Stimulated activated CD4-positive, alpha-beta T cell treated with anti-CD3 and anti-CD28 coated beads, Interleukin-4, amount 100 ng/mL, for 48 hours (primary cell): Measurements from ENCODE around the gene IFIT1B.

Experiments
- DNase-seq, 2 donors: peaks; one replicate each; pipeline ENCODE4 v3.0.0-alpha.2; 2020; ENCODE audit warnings: low read depth in 2 of 2

IFIT1B gene

DNA sequence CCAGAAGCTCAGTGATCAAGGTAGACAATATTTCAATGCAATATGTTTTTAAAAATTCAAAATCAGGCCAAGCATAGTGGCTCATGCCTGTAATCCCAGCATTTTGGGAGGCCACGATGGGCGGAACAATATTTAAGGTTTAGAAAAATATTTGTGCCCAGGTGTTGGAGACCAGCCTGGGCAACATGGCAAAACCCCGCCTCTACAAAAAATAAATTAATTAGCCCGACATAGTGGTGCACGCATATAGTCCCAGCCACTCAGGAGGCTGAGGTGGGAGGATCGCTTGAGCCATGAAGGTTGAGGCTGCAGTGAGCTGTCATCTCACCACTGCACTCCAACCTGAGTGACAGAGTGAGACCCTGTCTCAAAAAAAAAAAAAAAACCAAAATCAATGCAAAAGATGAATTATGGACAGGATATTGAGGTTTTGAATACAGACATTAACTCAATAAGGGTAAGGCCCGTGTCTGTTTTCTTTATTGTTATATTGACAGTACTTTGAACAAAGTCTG lies 35.6 kb downstream of the IFIT1B start:
- no peak for DNase-seq

- peak; percentile 37 to 38 for DNase-seq
These were observed 36.5 kb downstream of the IFIT1B start, which contains the start of gene IFIT5 for GRCh38 chr10:89414146-89414878. Gene IFIT5 (plus strand): TSS chr10:89414568. CDS start chr10:89414799, 231 bp downstream.

DNA sequence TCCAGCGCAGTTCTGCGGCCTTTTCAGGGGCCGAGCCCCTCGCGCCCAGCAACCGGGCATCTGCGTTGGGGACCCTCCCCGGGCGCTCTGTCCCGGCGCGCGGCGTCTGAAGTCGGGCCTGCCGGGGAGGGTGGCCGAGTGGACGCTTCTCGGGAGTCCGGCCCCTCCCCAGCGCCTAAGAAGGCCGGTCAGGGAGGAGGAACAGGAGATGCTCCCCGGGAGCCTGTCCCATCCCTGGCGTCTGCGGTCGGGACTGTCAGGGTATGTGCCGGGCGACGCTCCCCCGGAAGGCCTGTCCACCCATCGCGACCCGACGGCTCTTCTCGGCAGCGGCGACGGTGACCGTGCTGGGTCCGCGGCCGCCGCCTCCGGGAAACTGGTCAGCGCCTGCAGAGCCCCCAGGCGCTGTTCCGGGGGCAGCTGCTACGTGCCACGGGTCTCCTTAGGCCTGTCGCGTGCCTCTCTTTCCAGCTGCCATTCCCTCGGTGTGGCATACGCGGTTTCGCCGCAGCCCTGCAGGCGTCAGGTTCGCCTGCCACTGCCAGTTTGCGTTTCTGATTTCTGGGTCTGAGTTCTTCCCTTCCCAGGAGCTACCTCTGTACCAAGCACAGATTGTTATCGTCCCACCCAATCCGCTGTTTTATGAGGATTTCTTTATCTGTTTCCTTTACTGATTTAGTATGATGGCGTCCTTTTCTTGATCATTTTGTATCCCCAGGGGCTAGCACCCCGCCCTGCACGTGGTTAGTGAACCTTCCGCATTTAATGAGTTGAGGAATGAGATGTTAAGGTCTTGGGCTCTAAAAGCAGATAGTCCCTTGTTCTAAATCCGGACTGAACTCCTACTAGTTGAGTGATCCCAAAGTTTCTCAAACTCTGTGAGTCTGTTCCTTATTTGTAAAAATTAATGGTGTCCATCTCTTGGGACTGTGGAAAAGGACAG lies 37.3 kb downstream of the IFIT1B start:
- DNase-seq: no peak

DNA sequence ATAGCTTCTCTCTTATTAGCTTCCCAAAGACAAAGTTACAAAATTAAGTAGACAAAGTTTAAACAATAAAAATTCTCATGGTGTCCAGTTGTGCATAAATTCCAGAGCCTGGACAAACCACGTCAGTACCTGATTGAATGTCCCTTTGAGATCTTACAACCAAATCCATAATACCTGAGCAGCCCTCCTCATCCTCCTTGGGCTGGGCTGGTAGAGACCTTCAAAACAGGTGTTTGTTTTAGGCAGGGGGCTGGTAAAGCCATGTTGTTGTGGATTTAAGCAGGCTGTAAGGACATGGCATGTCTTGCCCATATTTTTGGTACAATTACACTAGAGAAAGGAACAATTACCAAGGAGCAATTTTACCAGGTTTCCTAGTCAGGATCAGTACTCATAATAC lies 38.6 kb downstream of the IFIT1B start:
- no peak for DNase-seq

GRCh38 chr10:89419548-89419947 lies 41.7 kb downstream of the IFIT1B start:
- DNase-seq: no peak

DNA sequence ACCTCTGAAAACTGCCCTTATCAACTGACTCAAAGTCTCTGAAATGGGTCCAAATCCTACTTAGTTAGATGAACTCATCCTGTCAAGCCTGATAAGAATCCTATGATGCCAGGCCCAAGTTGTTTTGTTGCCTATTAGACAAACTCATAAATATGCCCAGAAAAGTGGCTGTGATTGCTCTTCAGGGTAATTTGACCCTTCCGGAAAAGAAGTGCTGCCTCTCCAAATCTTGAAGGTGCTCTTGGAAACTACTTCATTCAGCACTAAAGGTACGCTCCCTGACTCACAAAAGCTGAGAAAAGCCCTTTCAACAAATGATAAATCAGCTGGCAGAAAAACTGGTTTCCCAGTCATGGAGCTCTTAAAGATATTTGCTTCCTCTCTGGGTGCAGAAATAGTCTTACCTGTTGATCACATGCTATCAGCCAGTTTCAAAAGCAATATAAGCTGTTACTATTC lies 43.2 kb downstream of the IFIT1B start:
- no peak for DNase-seq

DNA sequence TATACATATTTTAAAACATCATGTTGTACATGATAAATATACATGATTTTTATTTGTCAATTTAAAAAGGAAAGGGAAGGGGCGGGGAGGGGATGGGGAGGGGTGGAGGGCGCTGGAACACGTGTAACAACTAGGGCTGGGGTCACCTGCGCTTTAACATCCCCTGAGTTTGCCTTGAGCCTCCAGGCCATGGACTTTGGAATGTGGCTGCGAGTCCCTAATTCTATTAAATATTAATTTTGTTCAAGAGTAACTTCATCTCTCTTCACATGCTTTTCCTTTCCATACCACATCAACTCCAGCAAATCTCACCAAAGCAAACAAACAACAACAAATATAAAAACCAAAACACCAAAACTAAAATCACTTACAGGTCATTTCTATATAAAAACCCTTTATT lies 47.1 kb downstream of the IFIT1B start:
- DNase-seq: no peak

- DNase-seq: no peak
These were observed 48.5 kb downstream of the IFIT1B start for GRCh38 chr10:89426230-89426868.

DNA sequence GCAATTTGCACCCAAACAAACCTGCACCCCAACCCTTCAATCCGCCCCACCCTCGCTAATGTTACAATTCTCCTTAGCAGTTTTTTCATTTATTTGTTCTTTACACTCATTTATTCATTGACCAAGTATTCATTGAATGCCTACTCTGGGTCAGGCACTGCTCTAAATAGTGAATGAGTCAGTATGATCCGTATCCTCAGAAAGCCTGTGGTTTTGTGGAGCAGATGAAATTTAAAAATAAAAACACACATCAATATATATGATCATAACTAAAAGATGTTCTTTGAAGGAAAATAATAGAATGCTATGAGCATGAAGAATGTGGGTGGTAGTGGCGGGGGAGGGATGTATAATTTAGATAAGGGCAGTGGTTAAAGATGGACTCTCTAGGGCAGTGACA lies 49.8 kb downstream of the IFIT1B start:
- DNase-seq: no peak

GRCh38 chr10:89428877-89429276 lies 51.0 kb downstream of the IFIT1B start:
- no peak for DNase-seq

- DNase-seq: no peak
These were observed 54.1 kb downstream of the IFIT1B start for GRCh38 chr10:89431977-89432376.
